Smooth muscle cell (in vitro differentiated cells): Measurements from ENCODE around the gene KHNYN. TPM values are rescaled to one million over a fixed set of nuclear protein-coding genes. Genes with fewer than 3 reads are reported as not detected.

Experiments used
- DNase-seq: peaks from one replicate; lab custom pipeline; 2025; ENCODE audit not compliant: unreplicated experiment; lab: John Stamatoyannopoulos, UW
- H2AFZ ChIP-seq: fragments of 200-600 bp; sonication (generic); 2 replicates; pipeline ENCODE4 v1.6.0; 2016; ENCODE audit warnings: antibody characterized with exemption, low read depth, mild to moderate bottlenecking
- H3F3A ChIP-seq: fragments of 200-600 bp; sonication (generic); 2 replicates; pipeline ENCODE4 v1.6.0; 2017; ENCODE audit warnings: antibody characterized with exemption, low read depth
- H3K27ac ChIP-seq: fragments of 200-600 bp; sonication (generic); 2 replicates; pipeline ENCODE4 v1.5.1; 2016; ENCODE audit warnings: low read depth, mild to moderate bottlenecking
- H3K27me3 ChIP-seq: fragments of 200-600 bp; sonication (generic); 2 replicates; pipeline ENCODE4 v1.6.1; 2016; ENCODE audit warnings: low read depth, mild to moderate bottlenecking
- H3K36me3 ChIP-seq: fragments of 200-600 bp; sonication (generic); 2 replicates; pipeline ENCODE4 v1.5.1; 2016; ENCODE audit warnings: low read depth
- H3K4me1 ChIP-seq: fragments of 200-600 bp; sonication (generic); 2 replicates; pipeline ENCODE4 v1.5.1; 2016; ENCODE audit warnings: low read depth
- H3K4me2 ChIP-seq: fragments of 200-600 bp; sonication (generic); 2 replicates; pipeline ENCODE4 v1.6.0; 2016; ENCODE audit warnings: mild to moderate bottlenecking
- H3K4me3 ChIP-seq: fragments of 200-600 bp; sonication (generic); 2 replicates; pipeline ENCODE4 v1.5.1; 2016; ENCODE audit warnings: mild to moderate bottlenecking
- H3K79me2 ChIP-seq: fragments of 200-600 bp; sonication (generic); 2 replicates; pipeline ENCODE4 v1.6.0; 2016; ENCODE audit warnings: low read depth, mild to moderate bottlenecking
- H3K9ac ChIP-seq: fragments of 200-600 bp; sonication (generic); 2 replicates; pipeline ENCODE4 v1.6.0; 2016; ENCODE audit warnings: low read depth
- H3K9me3 ChIP-seq: fragments of 200-600 bp; sonication (generic); replicated peaks from 2 replicates; pipeline ENCODE4 v1.5.1; 2016; ENCODE audit warnings: low read depth
- H4K20me1 ChIP-seq: fragments of 200-600 bp; sonication (generic); 2 replicates; pipeline ENCODE4 v1.6.0; 2016; ENCODE audit warnings: low read depth
- WGBS: methylation state at CpG from one replicate; pipeline ENCODE4 v1.1.7; 2016; ENCODE audit warnings: low lambda C conversion rate; 5-methylcytosine and 5-hydroxymethylcytosine counted together
- polyA plus RNA-seq: library from polyadenylated mRNA; unstranded; fragments of >200 nt; fragmentation: Nextera tagmentation; extraction: Ambion mirVana; gene quantifications from 2 replicates; pipeline ENCODE4 v1.2.1, GENCODE V29; 2016
- total RNA-seq: library from RNA; depleted of rRNA; stranded (reverse); fragments of >200 nt; gene quantifications from 2 replicates; pipeline ENCODE4 v1.2.3, GENCODE V29; 2014
- TF ChIP-seq, protein P1 (sequence below): fragments of 200-600 bp; sonication (generic); IDR thresholded peaks from 2 replicates; pipeline ENCODE4 v1.5.1; 2017; ENCODE audit warnings: borderline replicate concordance, mild to moderate bottlenecking, antibody characterized with exemption; ENCODE audit not compliant: insufficient read depth, poor library complexity, severe bottlenecking

The KHNYN gene
- total and polyA plus RNA-seq, 2 experiments from 2014 or later, result 28.2 to 43.1 TPM

DNA sequence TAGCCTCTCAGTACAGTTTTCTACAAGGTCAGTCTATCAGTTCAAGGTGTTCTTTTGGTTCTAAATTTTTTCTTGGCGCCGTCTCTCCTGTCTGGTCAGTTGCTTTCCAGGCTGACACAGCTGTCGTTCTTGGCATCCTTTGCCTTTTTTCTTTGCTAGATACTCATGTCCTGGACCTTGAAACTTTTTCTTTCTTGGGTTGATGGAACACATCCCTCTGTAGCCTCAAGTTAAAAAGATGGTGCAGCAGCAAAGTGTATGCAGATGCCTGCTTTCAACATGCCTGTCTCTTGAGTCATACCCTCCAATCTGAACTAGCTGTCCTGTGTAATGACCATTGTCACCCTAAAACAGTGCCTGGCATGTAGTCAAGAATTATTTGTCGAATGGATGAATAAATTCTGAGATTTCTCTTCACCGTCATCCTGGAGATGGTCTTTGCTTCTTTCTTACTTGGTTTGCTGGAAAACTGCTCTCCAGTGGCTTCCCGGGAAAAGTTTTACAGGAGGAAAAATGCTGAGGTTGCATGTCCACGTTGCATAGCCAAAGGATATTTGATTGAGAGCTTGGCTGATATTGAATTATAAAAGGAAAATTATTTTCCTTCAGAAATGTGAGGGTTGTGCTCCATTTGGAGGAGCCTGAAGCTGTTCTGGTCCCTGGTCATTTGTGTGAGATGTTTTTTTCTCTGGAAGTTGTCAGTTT lies 26.3 kb upstream of the KHNYN start:
- TF ChIP-seq, protein P1, sequence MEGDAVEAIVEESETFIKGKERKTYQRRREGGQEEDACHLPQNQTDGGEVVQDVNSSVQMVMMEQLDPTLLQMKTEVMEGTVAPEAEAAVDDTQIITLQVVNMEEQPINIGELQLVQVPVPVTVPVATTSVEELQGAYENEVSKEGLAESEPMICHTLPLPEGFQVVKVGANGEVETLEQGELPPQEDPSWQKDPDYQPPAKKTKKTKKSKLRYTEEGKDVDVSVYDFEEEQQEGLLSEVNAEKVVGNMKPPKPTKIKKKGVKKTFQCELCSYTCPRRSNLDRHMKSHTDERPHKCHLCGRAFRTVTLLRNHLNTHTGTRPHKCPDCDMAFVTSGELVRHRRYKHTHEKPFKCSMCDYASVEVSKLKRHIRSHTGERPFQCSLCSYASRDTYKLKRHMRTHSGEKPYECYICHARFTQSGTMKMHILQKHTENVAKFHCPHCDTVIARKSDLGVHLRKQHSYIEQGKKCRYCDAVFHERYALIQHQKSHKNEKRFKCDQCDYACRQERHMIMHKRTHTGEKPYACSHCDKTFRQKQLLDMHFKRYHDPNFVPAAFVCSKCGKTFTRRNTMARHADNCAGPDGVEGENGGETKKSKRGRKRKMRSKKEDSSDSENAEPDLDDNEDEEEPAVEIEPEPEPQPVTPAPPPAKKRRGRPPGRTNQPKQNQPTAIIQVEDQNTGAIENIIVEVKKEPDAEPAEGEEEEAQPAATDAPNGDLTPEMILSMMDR, result no peak
- Histone ChIP-seq H3K27ac (no peak overlapping the region), H3K4me1 (peaks cover 22% of the 10 kb centered on the region), H3K4me3 (no peak overlapping the region), H3K9me3 (no peaks in the 10 kb centered on the region), H3K27me3 (no peaks in the 10 kb centered on the region), H3K36me3 (no peaks in the 10 kb centered on the region), H2AFZ (no peak overlapping the region), H3F3A (no peaks in the 10 kb centered on the region), H4K20me1 (peaks cover 57% of the 10 kb centered on the region), H3K4me2 (peak overlapping the region; percentile 47), H3K79me2 (peaks cover 59% of the 10 kb centered on the region), H3K9ac (no peak overlapping the region)
- 63% methylated on average over 7 of the region's 7 CpGs for WGBS
- DNase-seq, result no peak

DNA sequence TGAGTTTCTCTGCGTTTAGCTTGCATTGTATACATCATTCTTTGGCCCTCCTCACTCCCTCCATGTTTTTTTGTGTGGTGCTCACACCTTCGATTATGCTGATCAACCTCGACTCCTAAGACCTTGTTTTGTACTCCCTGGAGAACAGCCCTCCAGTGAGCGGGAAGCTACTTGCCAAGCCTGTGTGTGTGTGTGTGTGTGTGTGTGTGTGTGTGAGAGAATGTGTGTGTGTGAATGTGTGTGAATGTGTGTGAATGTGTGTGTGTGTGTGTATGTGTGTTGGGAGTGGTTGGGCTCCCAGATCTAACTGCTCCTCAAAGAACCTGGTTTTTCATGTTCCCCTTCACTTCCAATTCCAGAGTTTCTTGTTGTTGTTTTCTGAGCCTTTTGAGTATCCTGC lies 24.9 kb upstream of the KHNYN start:
- Histone ChIP-seq H3K4me2 (no peak overlapping the region), H3K36me3 (no peaks in the 10 kb centered on the region), H3K9ac (no peak overlapping the region), H4K20me1 (peaks cover 57% of the 10 kb centered on the region), H3K9me3 (no peaks in the 10 kb centered on the region), H3K4me3 (no peak overlapping the region), H2AFZ (no peak overlapping the region), H3F3A (no peaks in the 10 kb centered on the region), H3K27ac (no peak overlapping the region), H3K4me1 (peaks cover 16% of the 10 kb centered on the region), H3K79me2 (peaks cover 49% of the 10 kb centered on the region), H3K27me3 (no peaks in the 10 kb centered on the region)
- WGBS, result 82% methylated on average over 4 of the region's 4 CpGs
- TF ChIP-seq, protein P1, result no peak
- DNase-seq, result no peak

DNA sequence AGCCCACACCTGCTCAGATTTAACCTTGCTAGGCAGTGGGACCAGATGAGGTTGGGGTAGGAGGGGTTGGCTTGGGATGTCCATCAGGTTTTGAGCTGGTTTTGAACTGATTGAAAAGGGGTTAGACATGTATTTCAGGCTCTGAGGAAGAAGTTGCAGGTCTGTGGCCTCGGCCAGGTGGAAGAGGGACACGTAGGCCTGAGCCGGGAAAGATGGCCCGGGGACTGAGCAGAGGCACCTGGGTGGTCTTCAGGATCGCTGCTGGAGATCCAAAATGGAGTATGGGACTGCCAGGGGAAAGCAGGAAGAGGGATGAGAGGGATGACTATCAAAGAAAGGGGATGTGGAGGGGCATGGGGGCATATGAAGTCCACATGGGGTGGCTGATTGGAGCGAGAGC lies 23.3 kb upstream of the KHNYN start:
- H4K20me1 ChIP-seq, result peaks cover 57% of the 10 kb centered on the region
- H3K27me3 ChIP-seq, result no peaks in the 10 kb centered on the region
- H3K4me1 ChIP-seq, result peaks cover 9% of the 10 kb centered on the region
- no peak overlapping the region for H3K4me3 ChIP-seq
- H3F3A ChIP-seq, result no peaks in the 10 kb centered on the region
- TF ChIP-seq, protein P1, result no peak
- DNase-seq, result no peak
- no peak overlapping the region for H3K9ac ChIP-seq
- no peak overlapping the region for H2AFZ ChIP-seq
- H3K79me2 ChIP-seq, result peaks cover 39% of the 10 kb centered on the region
- H3K27ac ChIP-seq, result no peak overlapping the region
- no peaks in the 10 kb centered on the region for H3K36me3 ChIP-seq
- no peaks in the 10 kb centered on the region for H3K9me3 ChIP-seq
- H3K4me2 ChIP-seq, result no peak overlapping the region
- WGBS, result 98% methylated on average over 6 of the region's 6 CpGs
